NCI-H1092 (cell line): ENCODE data around the gene ABHD16B.

Source experiments
- DNase-seq: peaks from one replicate; lab custom pipeline; 2025; lab: John Stamatoyannopoulos, UW

ABHD16B gene

DNA sequence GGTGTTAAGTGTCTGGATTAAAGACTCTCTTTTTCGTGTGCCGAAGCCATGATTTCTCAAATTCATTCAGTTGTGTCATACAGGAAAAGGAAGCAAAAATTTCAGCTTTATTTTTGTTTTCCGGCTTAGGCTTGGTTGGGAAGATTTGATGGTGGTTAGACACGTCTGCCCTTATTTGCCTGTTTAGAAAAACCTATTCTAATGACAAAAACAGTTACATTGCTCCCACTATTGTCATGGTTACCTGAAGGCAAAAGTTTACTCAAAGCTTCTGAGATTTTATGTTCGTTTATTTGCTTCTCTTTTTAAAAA is 34.6 kb downstream of the ABHD16B start:
- DNase-seq: no peak

GRCh38 chr20:63896264-63897105 is 35.2 kb downstream of the ABHD16B start:
- peak; percentile 50 for DNase-seq

- DNase-seq: no peak
These were observed 36.8 kb downstream of the ABHD16B start for GRCh38 chr20:63897978-63898561.

- no peak for DNase-seq
These were observed 37.7 kb downstream of the ABHD16B start for GRCh38 chr20:63898882-63899558.

- no peak for DNase-seq
These were observed 39.1 kb downstream of the ABHD16B start for GRCh38 chr20:63900413-63900812.

GRCh38 chr20:63903796-63904561 is 42.7 kb downstream of the ABHD16B start:
- no peak for DNase-seq

GRCh38 chr20:63908008-63908682 is 46.8 kb downstream of the ABHD16B start:
- no peak for DNase-seq

DNA sequence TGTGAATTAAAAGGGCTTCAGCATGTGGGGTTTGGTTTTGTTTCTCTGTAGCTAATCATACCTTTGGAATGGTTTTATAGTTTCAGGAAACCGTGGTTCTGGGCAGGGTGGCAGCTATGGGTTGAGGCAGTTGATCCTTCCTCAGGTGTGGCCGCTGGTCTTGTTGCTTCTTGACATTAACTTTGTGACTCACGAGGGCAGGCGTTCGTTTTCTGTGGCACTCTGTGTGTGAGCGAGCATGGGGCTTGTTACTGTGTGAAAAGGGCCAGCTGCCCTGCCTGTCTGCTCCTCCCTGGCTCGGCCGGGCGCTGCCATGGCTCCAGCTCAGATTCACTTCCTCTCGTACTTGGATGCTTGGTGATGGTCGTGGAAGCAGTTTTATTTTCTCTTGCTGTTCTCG is 49.9 kb downstream of the ABHD16B start:
- no peak for DNase-seq
